ENCODE measurements around the gene HSPA12A. TPM values are rescaled to one million over a fixed set of nuclear protein-coding genes. Genes with fewer than 3 reads are reported as not detected.

HSPA12A gene
- total and polyA plus RNA-seq, 2 experiments from 2014 or later: 8.3 to 9.6 TPM

- H3K27me3 ChIP-seq: no peaks in the 10 kb centered on the region
These were observed 48.0 kb downstream of the HSPA12A start for GRCh38 chr10:116694243-116694926.

GRCh38 chr10:116692225-116692624, 50.1 kb downstream of the HSPA12A start:
- Histone ChIP-seq H3K36me3 (no peaks in the 10 kb centered on the region), H3K9me3 (ENCODE audit: low read depth) (no peaks in the 10 kb centered on the region), H3K4me3 (no peak overlapping the region), H3K27me3 (no peaks in the 10 kb centered on the region), H3K27ac (no peak overlapping the region), H3K4me1 (ENCODE audit: low read depth) (peaks cover 42% of the 10 kb centered on the region)
- no peak for DNase-seq (ENCODE audit: low read depth in 1 of 2, low spot score in 1 of 2)
- TF ChIP-seq, protein P1, sequence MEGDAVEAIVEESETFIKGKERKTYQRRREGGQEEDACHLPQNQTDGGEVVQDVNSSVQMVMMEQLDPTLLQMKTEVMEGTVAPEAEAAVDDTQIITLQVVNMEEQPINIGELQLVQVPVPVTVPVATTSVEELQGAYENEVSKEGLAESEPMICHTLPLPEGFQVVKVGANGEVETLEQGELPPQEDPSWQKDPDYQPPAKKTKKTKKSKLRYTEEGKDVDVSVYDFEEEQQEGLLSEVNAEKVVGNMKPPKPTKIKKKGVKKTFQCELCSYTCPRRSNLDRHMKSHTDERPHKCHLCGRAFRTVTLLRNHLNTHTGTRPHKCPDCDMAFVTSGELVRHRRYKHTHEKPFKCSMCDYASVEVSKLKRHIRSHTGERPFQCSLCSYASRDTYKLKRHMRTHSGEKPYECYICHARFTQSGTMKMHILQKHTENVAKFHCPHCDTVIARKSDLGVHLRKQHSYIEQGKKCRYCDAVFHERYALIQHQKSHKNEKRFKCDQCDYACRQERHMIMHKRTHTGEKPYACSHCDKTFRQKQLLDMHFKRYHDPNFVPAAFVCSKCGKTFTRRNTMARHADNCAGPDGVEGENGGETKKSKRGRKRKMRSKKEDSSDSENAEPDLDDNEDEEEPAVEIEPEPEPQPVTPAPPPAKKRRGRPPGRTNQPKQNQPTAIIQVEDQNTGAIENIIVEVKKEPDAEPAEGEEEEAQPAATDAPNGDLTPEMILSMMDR (IDR thresholded peaks at IDR 0.05; ENCODE audit: low read depth, low read length): no peak

More at GRCh38 chr10:116694243-116694926, 48.0 kb downstream of the HSPA12A start:
- Histone ChIP-seq H3K9me3 (ENCODE audit: low read depth) (no peaks in the 10 kb centered on the region), H3K4me3 (no peak overlapping the region), H3K36me3 (no peaks in the 10 kb centered on the region), H3K27ac (no peak overlapping the region), H3K4me1 (ENCODE audit: low read depth) (peaks cover 37% of the 10 kb centered on the region)
- TF ChIP-seq, protein P1 (IDR thresholded peaks at IDR 0.05; ENCODE audit: low read depth, low read length): no peak
- DNase-seq (ENCODE audit: low read depth in 1 of 2, low spot score in 1 of 2): peak in 1 of 2 donors; percentile 70

- Histone ChIP-seq H3K4me3 (no peak overlapping the region), H3K4me1 (ENCODE audit: low read depth) (peaks cover 42% of the 10 kb centered on the region), H3K27me3 (no peaks in the 10 kb centered on the region), H3K36me3 (no peaks in the 10 kb centered on the region), H3K9me3 (ENCODE audit: low read depth) (no peaks in the 10 kb centered on the region), H3K27ac (no peak overlapping the region)
- peak in 1 of 2 donors; percentile 7 for DNase-seq (ENCODE audit: low read depth in 1 of 2, low spot score in 1 of 2)
- TF ChIP-seq, protein P1 (IDR thresholded peaks at IDR 0.05; ENCODE audit: low read depth, low read length): no peak
These were observed 50.7 kb downstream of the HSPA12A start for GRCh38 chr10:116691635-116692034.

GRCh38 chr10:116690356-116691322, 51.7 kb downstream of the HSPA12A start:
- Histone ChIP-seq H3K4me1 (ENCODE audit: low read depth) (peaks cover 42% of the 10 kb centered on the region), H3K27ac (no peak overlapping the region), H3K9me3 (ENCODE audit: low read depth) (no peaks in the 10 kb centered on the region), H3K4me3 (no peak overlapping the region), H3K27me3 (no peaks in the 10 kb centered on the region), H3K36me3 (no peaks in the 10 kb centered on the region)
- TF ChIP-seq, protein P1 (IDR thresholded peaks at IDR 0.05; ENCODE audit: low read depth, low read length): peak; percentile 31
- peak; percentile 37 to 38 for DNase-seq (ENCODE audit: low read depth in 1 of 2, low spot score in 1 of 2)

DNA sequence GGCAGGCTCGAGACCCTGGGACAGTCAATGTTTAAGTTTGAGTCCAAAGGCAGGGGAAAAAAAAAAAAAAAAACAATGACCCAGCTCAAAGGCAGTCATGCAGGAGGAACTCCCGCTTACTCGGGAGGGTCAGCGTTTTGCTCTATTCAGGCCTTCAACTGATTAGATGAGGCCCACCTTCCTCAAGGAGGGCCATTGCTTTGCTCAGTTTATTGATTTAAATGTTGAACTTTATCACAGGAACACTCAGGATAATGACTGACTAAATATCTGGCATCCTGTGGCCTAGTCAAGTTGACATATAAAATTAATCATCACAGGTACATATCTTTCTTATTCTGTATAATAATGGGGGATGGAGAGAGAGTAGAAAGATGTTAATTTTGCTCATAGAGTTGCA, 52.6 kb downstream of the HSPA12A start:
- Histone ChIP-seq H3K4me1 (ENCODE audit: low read depth) (peaks cover 39% of the 10 kb centered on the region), H3K9me3 (ENCODE audit: low read depth) (no peaks in the 10 kb centered on the region), H3K27ac (no peak overlapping the region), H3K27me3 (no peaks in the 10 kb centered on the region), H3K36me3 (no peaks in the 10 kb centered on the region), H3K4me3 (no peak overlapping the region)
- DNase-seq (ENCODE audit: low read depth in 1 of 2, low spot score in 1 of 2): no peak
- TF ChIP-seq, protein P1 (IDR thresholded peaks at IDR 0.05; ENCODE audit: low read depth, low read length): no peak
